Neutrophil (primary cell): ENCODE data around the gene TMEM53.

Experiments used
- H3K27ac ChIP-seq: fragments of 200-600 bp; sonication (generic); 2 replicates; pipeline ENCODE4 v1.5.1; 2016; ENCODE audit warnings: mild to moderate bottlenecking, moderate library complexity
- H3K27me3 ChIP-seq: fragments of 200-600 bp; sonication (generic); 2 replicates; pipeline ENCODE4 v1.6.0; 2016; ENCODE audit warnings: mild to moderate bottlenecking
- H3K36me3 ChIP-seq: fragments of 200-600 bp; sonication (generic); 2 replicates; pipeline ENCODE4 v1.5.1; 2017
- H3K4me1 ChIP-seq, 2 experiments: fragments of 200-600 bp in 1 of 2; sonication (generic) in 1 of 2; 1 replicate in 1 of 2; 2 replicates in 1 of 2; pipeline versions ENCODE4 v1.5.1 to v1.6.1; 2013 to 2016; ENCODE audit warnings: low read depth in 1 of 2, low read length in 1 of 2, mild to moderate bottlenecking in 1 of 2, moderate library complexity in 1 of 2; ENCODE audit not compliant: control insufficient read depth in 1 of 2, insufficient read depth in 1 of 2
- H3K4me3 ChIP-seq, 2 experiments: fragments of 200-600 bp in 1 of 2; sonication (generic) in 1 of 2; 1 replicate in 1 of 2; 2 replicates in 1 of 2; pipeline ENCODE4 v1.5.1; 2013 to 2016; ENCODE audit warnings: low read depth in 1 of 2, low read length in 1 of 2, mild to moderate bottlenecking in 1 of 2, moderate library complexity in 1 of 2
- H3K9me3 ChIP-seq: fragments of 200-600 bp; sonication (generic); 2 replicates; pipeline ENCODE4 v1.5.1; 2016
- CTCF ChIP-seq: fragments of 200-600 bp; sonication (generic); IDR thresholded peaks from 2 replicates; pipeline ENCODE4 v1.5.1; 2016; ENCODE audit warnings: antibody characterized with exemption

The TMEM53 gene

GRCh38 chr1:44628962-44629756, 45.1 kb downstream of the TMEM53 start:
- H3K4me3 ChIP-seq = no peak overlapping the region
- H3K27ac ChIP-seq = no peak overlapping the region
- H3K36me3 ChIP-seq = no peaks in the 10 kb centered on the region
- no peak for TF ChIP-seq CTCF
- H3K27me3 ChIP-seq = no peaks in the 10 kb centered on the region
- H3K4me1 ChIP-seq = peaks cover 22 to 26% of the 10 kb centered on the region in 2 experiments
- H3K9me3 ChIP-seq = no peaks in the 10 kb centered on the region

DNA sequence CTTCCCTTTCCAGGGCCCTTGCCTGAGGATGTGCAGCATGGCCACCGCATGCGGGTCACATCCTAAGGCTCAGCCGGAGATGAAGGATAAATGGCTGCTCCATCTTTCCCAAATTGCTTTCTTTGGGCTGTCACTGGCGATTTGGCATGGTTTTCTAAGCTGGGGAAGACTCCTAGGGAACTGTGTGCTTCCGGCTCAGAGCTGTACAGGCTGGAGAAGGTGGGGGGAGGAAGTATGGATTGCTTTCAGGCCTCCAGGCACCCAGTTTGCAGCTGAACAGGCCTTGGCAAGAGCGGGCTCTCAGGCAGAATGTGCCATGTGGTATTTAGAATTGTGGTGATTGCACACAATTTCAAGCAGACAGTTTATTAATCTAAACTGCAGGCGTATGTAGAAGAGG, 48.9 kb downstream of the TMEM53 start:
- Histone ChIP-seq H3K9me3 (no peaks in the 10 kb centered on the region), H3K27ac (no peak overlapping the region), H3K4me1 (no peaks in the 10 kb centered on the region), H3K4me3 (no peak overlapping the region), H3K36me3 (no peaks in the 10 kb centered on the region), H3K27me3 (no peaks in the 10 kb centered on the region)
- TF ChIP-seq CTCF = no peak

DNA sequence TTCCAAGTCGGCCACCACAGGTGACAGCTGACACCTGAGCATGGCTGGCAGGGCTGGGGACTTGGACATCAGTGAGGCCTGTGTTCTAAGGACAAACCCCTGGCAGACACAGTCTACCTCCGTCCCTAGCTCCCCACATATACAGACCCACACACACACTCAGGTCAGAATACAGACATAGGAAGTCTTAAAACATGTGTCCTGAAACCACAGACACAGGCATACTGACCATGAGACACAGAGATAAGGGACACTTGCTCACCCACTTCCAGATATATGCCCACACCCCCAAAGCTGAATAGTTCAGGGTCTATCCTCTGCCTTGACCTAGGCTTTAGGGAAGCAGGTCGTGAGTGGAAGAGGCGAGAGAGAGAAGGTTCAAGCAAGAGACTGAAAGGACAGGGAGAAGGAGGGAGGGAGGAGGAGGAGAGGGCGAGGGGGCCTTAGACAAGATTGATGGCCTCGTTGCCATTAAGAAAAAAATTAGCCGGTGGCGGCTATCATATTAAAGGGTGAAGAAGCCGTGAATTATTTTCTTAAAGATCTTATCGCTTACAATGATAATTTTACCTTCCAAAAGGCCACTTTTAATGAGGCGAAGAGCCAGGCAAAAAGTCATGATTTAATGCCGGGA, 49.9 kb downstream of the TMEM53 start:
- no peaks in the 10 kb centered on the region for H3K36me3 ChIP-seq
- H3K4me3 ChIP-seq = no peak overlapping the region
- H3K4me1 ChIP-seq = no peaks in the 10 kb centered on the region
- H3K27me3 ChIP-seq = no peaks in the 10 kb centered on the region
- TF ChIP-seq CTCF = no peak
- no peaks in the 10 kb centered on the region for H3K9me3 ChIP-seq
- H3K27ac ChIP-seq = no peak overlapping the region

- Histone ChIP-seq H3K4me3 (no peak overlapping the region), H3K27me3 (no peaks in the 10 kb centered on the region), H3K36me3 (no peaks in the 10 kb centered on the region), H3K9me3 (no peaks in the 10 kb centered on the region), H3K27ac (no peak overlapping the region), H3K4me1 (no peaks in the 10 kb centered on the region)
- no peak for TF ChIP-seq CTCF
Observed at GRCh38 chr1:44621841-44622286, 52.4 kb downstream of the TMEM53 start.

GRCh38 chr1:44620072-44620471, 54.2 kb downstream of the TMEM53 start:
- H3K4me1 ChIP-seq = no peaks in the 10 kb centered on the region
- no peaks in the 10 kb centered on the region for H3K9me3 ChIP-seq
- H3K4me3 ChIP-seq = no peak overlapping the region
- H3K27ac ChIP-seq = no peak overlapping the region
- no peak for TF ChIP-seq CTCF
- no peaks in the 10 kb centered on the region for H3K27me3 ChIP-seq
- no peaks in the 10 kb centered on the region for H3K36me3 ChIP-seq
